Astrocyte of the cerebellum (primary cell): ENCODE measurements around the gene KLHL11.

Experiments
- DNase-seq: peaks from one replicate; pipeline ENCODE4 v3.0.0-alpha.2; 2011; ENCODE audit warnings: low read depth
- H3K4me3 ChIP-seq: 2 replicates; pipeline ENCODE4 v1.5.1; 2011; ENCODE audit warnings: mild to moderate bottlenecking, low read depth, low read length, moderate library complexity
- in situ Hi-C: cut with HindIII; loops from 2 replicates; pipeline ENCODE4 v1.10.0; 2017; ENCODE audit warnings: low sequenced_read_pairs
- TF ChIP-seq, protein P1 (sequence below): IDR thresholded peaks from 2 replicates; pipeline ENCODE4 v1.5.1; 2012; ENCODE audit warnings: low read length, low read depth, moderate library complexity, mild to moderate bottlenecking; ENCODE audit errors: missing control alignments

KLHL11 gene

DNA sequence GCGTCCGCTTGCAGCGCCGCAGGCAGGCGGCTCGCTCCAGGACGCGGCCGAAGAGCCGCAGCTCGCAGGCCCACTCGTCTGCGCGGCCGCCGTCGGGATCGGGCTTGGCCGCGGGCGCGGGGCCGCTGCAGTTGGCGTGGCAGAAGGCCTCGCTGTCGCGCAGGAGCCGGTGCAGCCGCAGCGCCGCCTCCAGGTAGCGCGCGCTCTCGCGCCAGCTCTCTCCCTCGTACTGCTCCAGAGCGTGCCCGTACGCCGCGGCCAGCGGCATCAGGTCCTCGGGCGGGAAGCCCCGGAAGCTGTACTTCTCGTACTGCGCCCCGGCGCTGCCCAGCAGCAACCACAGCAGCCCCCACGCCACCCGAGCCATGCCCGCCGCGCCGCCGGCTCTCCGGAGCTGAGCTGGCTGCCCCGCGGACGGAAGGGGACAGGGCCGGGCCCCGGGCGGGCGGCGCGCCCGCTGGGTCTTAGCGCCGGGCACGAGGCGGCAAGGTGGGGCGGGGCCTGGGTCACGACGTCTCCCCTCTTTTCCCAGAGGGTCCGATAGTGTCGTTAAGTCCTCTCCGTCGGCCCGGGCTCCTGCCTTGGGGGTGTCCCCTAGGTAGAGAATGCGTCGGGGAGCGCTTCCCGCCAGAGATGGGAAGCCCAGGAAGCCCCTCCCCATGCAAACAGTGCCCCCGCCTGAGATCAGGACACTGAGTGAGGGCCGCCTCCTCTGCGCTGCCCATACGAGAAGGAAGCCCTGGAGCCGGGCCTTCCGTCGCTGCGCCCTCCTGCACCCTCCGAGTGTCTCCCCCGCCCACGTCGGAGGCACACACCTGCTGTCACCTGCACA is 53.5 kb downstream of the KLHL11 start, which contains the start of gene P3H4:
Gene P3H4, minus strand, starts transcription at position 401 of the 832 bp plus-strand sequence. Its CDS starts 34 bp downstream, at position 367.
- TF ChIP-seq, protein P1, sequence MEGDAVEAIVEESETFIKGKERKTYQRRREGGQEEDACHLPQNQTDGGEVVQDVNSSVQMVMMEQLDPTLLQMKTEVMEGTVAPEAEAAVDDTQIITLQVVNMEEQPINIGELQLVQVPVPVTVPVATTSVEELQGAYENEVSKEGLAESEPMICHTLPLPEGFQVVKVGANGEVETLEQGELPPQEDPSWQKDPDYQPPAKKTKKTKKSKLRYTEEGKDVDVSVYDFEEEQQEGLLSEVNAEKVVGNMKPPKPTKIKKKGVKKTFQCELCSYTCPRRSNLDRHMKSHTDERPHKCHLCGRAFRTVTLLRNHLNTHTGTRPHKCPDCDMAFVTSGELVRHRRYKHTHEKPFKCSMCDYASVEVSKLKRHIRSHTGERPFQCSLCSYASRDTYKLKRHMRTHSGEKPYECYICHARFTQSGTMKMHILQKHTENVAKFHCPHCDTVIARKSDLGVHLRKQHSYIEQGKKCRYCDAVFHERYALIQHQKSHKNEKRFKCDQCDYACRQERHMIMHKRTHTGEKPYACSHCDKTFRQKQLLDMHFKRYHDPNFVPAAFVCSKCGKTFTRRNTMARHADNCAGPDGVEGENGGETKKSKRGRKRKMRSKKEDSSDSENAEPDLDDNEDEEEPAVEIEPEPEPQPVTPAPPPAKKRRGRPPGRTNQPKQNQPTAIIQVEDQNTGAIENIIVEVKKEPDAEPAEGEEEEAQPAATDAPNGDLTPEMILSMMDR, result peak; percentile 59
- peak within 1 kb of the TSS; percentile 89 for H3K4me3 ChIP-seq
- in situ Hi-C loops, result no loop called here
- peak; percentile 49 for DNase-seq

DNA sequence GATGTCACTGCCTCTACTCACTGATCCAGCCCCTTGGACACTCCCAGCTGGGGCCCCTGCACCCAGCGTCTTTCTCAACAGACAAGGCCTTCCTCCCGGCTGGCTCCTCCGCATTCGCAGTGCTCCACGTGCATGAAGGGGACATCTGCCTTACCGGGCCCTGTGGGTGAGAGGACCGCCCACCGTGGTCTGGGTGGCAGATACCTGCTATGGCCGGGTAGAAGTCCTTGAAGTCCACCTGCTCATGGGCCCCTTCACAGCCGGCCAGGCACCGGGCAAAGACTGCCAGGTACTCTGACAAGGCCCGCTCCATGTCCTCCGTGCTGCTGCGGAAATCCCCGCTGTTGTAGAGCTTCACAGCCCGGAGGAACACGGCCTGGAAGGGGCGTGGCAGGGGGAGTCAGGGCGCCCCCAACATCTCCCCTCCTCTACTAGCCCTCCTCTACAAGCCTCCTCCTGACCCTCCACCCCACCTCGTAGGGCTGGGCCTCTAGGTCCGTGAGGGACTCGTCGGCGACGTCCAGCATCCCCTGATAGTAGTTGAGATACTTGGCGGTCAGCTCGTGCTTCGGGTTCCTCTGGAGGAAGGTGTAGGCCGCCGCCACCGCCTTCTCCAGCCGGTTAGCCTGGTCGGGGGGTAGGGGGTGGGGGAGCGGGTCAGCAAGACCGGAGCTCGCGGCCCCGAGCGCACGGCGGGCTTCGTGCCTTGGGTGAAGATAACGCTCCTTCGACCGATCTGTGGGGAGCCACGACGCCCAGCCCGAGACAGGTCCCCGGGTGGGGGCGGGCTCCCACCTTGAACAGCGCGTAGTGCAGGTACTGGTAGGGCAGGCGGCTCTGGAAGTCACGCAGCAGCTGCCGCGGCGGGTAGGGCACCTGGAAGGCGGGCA is 54.3 kb downstream of the KLHL11 start:
- peak overlapping the region; percentile 89 for H3K4me3 ChIP-seq
- in situ Hi-C loops, result no loop called here
- TF ChIP-seq, protein P1, result no peak
- no peak for DNase-seq

DNA sequence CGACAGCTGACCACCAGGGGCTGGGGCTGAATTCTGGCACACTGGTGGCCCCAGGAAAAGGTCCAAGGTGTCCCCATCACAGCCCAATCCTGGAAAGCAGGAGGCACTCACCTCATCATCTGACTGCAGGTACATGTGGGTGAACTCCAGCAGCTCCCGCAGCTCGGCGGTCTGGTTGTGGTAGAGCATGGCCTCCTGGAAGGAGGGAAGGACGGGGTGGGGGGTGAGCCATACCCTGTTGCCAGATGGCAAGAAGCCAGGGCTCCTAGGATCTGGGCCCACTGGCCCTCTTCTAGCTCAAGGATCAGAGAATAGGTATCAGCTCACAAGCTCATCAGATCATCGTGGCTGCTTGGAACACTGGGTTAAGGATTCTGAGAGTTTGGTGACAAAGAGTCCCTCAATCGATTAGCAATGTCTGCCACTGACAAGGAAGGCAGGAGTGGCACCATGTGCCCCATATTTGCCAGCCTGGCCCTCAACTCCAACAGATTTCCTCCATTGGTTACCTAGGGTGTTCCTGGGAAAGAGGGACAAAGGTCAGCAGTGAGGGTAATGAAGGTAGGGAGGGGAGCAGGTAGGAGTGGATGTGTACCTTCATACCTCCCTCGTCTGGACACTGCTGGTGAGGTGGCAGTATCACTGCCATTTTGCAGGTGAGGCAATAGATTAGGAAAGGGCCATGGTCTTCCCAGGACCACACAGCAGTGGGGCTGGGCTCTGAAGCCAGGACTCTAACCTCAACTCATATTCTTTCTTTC is 58.4 kb downstream of the KLHL11 start:
- in situ Hi-C loops, result loop anchor here (10.0 kb wide), 1 partner anchor 82 kb away; no protein-coding TSS in a partner anchor
- H3K4me3 ChIP-seq, result no peak overlapping the region
- TF ChIP-seq, protein P1, result no peak
- no peak for DNase-seq
